H1 (cell line): ENCODE measurements around the gene SLC12A6. TPM values are rescaled to one million over a fixed set of nuclear protein-coding genes. Genes with fewer than 3 reads are reported as not detected.

ENCODE experiments used
- CTCF ChIA-PET: fragments of 300-600 bp; sonication (Branson Sonifier 250); formaldehyde crosslinking; loops from one replicate; lab custom pipeline; 2021; ENCODE audit not compliant: partially characterized antibody; lab: Charles Lee
- POLR2A ChIA-PET: fragments of 300-600 bp; sonication (Branson Sonifier 250); formaldehyde crosslinking; loops from one replicate; lab custom pipeline; 2021; ENCODE audit warnings: inconsistent platforms; ENCODE audit not compliant: partially characterized antibody; lab: Charles Lee
- DNase-seq, 2 experiments: peaks; one replicate each; pipeline versions ENCODE4 v3.0.0 to v3.0.0-alpha.2; 2010 to 2022; ENCODE audit warnings: low spot score in 2 of 2, low read depth in 1 of 2, mixed read lengths in 1 of 2
- FAIRE-seq: peaks from 2 replicates; lab custom pipeline; 2011; peaks lifted over from hg19 to GRCh38; lab: Jason Lieb, UNC
- H2AFZ ChIP-seq: 2 replicates; pipeline ENCODE4 v1.8.1; 2012; ENCODE audit warnings: low read length, inconsistent platforms
- H2AK5ac ChIP-seq: 2 replicates; pipeline ENCODE4 v1.6.1; 2013; ENCODE audit warnings: low read depth, low read length
- H2BK120ac ChIP-seq: replicated peaks from 2 replicates; pipeline ENCODE3; 2013; ENCODE audit warnings: low read depth, low read length, inconsistent platforms
- H2BK12ac ChIP-seq: 2 replicates; pipeline ENCODE4 v1.6.1; 2013; ENCODE audit warnings: low read depth, low read length
- H2BK15ac ChIP-seq: 2 replicates; pipeline ENCODE4 v1.6.1; 2013; ENCODE audit warnings: low read length
- H2BK20ac ChIP-seq: 2 replicates; pipeline ENCODE4 v1.6.1; 2013; ENCODE audit warnings: low read length
- H2BK5ac ChIP-seq: 2 replicates; pipeline ENCODE4 v1.6.1; 2013; ENCODE audit warnings: low read depth, low read length
- H3K14ac ChIP-seq: 2 replicates; pipeline ENCODE4 v1.6.1; 2013; ENCODE audit warnings: inconsistent platforms; ENCODE audit not compliant: insufficient read length
- H3K18ac ChIP-seq: 2 replicates; pipeline ENCODE4 v1.6.1; 2013; ENCODE audit warnings: low read length; ENCODE audit errors: extremely low read depth
- H3K23ac ChIP-seq: 2 replicates; pipeline ENCODE4 v1.6.1; 2013; ENCODE audit warnings: inconsistent platforms; ENCODE audit not compliant: insufficient read length
- H3K23me2 ChIP-seq: 2 replicates; pipeline ENCODE4 v1.6.1; 2013; ENCODE audit warnings: low read depth, low read length
- H3K27ac ChIP-seq: 2 replicates; pipeline ENCODE4 v1.6.1; 2011; ENCODE audit warnings: low read depth, low read length, inconsistent platforms
- H3K27me3 ChIP-seq, 4 experiments: replicated peaks in 1 of 4; 1 replicate in 1 of 4; 2 replicates in 3 of 4; pipeline versions ENCODE4 v1.6.1 to v1.8.1; 2011 to 2013; ENCODE audit warnings: low read length in 3 of 4, mild to moderate bottlenecking in 3 of 4, inconsistent platforms in 2 of 4, mixed read lengths in 2 of 4, moderate library complexity in 1 of 4; ENCODE audit not compliant: control insufficient read depth in 3 of 4, insufficient read depth in 3 of 4; ENCODE audit errors: extremely low read depth in 1 of 4
- H3K36me3 ChIP-seq, 4 experiments: 2 replicates each; pipeline versions ENCODE4 v1.6.1 to v1.8.1; 2011 to 2013; ENCODE audit warnings: mild to moderate bottlenecking in 4 of 4, low read length in 3 of 4, moderate library complexity in 2 of 4, control low read depth in 1 of 4, inconsistent platforms in 1 of 4; ENCODE audit not compliant: insufficient read depth in 4 of 4, control insufficient read depth in 2 of 4
- H3K4ac ChIP-seq: replicated peaks from 2 replicates; pipeline ENCODE3; 2013; ENCODE audit warnings: low read length, low read depth, mixed read lengths, inconsistent platforms; ENCODE audit not compliant: insufficient read length
- H3K4me1 ChIP-seq, 4 experiments: replicated peaks in 1 of 4; 1 replicate in 1 of 4; 2 replicates in 3 of 4; pipeline versions ENCODE4 v1.6.1 to v1.8.1; 2011 to 2013; ENCODE audit warnings: low read length in 3 of 4, inconsistent platforms in 2 of 4, mixed read lengths in 1 of 4; ENCODE audit not compliant: insufficient read depth in 4 of 4, control insufficient read depth in 3 of 4
- H3K4me2 ChIP-seq, 2 experiments: 2 replicates each; pipeline versions ENCODE4 v1.6.1 to v1.8.1; 2011 to 2013; ENCODE audit warnings: low read depth in 2 of 2, low read length in 2 of 2, control low read depth in 1 of 2, inconsistent platforms in 1 of 2, mild to moderate bottlenecking in 1 of 2; ENCODE audit not compliant: insufficient read depth in 1 of 2
- H3K4me3 ChIP-seq, 4 experiments: fragments of 200-600, 300-600 bp in 1 of 4; sonication (generic), shearing (Covaris generic), sonication (Bioruptor Twin) in 1 of 4; 2 replicates each; pipeline versions ENCODE4 v1.5.1 to v1.8.1; 2011 to 2016; ENCODE audit warnings: low read length in 4 of 4, low read depth in 3 of 4, control low read depth in 2 of 4, inconsistent platforms in 2 of 4, mild to moderate bottlenecking in 2 of 4, mixed read lengths in 1 of 4, moderate library complexity in 1 of 4; ENCODE audit not compliant: insufficient read depth in 2 of 4; ENCODE audit errors: extremely low read depth in 1 of 4
- H3K56ac ChIP-seq: replicated peaks from 2 replicates; pipeline ENCODE3; 2013; ENCODE audit warnings: low read depth, mild to moderate bottlenecking, mixed read lengths, low read length, inconsistent platforms; ENCODE audit not compliant: insufficient read length
- H3K79me1 ChIP-seq: 2 replicates; pipeline ENCODE4 v1.6.1; 2013; ENCODE audit warnings: low read depth, low read length, control low read depth
- H3K79me2 ChIP-seq, 2 experiments: 2 replicates each; pipeline versions ENCODE4 v1.6.1 to v1.8.1; 2012 to 2013; ENCODE audit warnings: low read length in 2 of 2, mild to moderate bottlenecking in 2 of 2, inconsistent platforms in 1 of 2; ENCODE audit not compliant: insufficient read depth in 2 of 2, control insufficient read depth in 1 of 2
- H3K9ac ChIP-seq, 4 experiments: replicated peaks in 1 of 4; 1 replicate in 1 of 4; 2 replicates in 3 of 4; pipeline versions ENCODE4 v1.6.1 to v1.8.1; 2011 to 2013; ENCODE audit warnings: low read depth in 3 of 4, low read length in 3 of 4, control low read depth in 2 of 4, mild to moderate bottlenecking in 2 of 4, moderate library complexity in 2 of 4, inconsistent platforms in 1 of 4; ENCODE audit errors: extremely low read depth in 1 of 4
- H3K9me3 ChIP-seq, 2 experiments: 2 replicates each; pipeline versions ENCODE4 v1.6.1 to v1.8.1; 2012 to 2013; ENCODE audit warnings: mild to moderate bottlenecking in 2 of 2, moderate library complexity in 2 of 2, control low read depth in 1 of 2, inconsistent platforms in 1 of 2, low read depth in 1 of 2, low read length in 1 of 2, mixed read lengths in 1 of 2; ENCODE audit not compliant: insufficient read depth in 2 of 2
- H4K20me1 ChIP-seq, 2 experiments: replicated peaks in 1 of 2; 2 replicates each; pipeline versions ENCODE3 to v1.8.1; 2011 to 2013; ENCODE audit warnings: inconsistent platforms in 2 of 2, low read length in 2 of 2, mild to moderate bottlenecking in 1 of 2; ENCODE audit not compliant: insufficient read depth in 2 of 2, control insufficient read depth in 1 of 2
- H4K5ac ChIP-seq: 2 replicates; pipeline ENCODE4 v1.6.1; 2013; ENCODE audit warnings: low read length, low read depth, mixed read lengths, inconsistent platforms; ENCODE audit not compliant: insufficient read length
- H4K8ac ChIP-seq: 2 replicates; pipeline ENCODE4 v1.8.0; 2013; ENCODE audit warnings: mild to moderate bottlenecking, moderate library complexity, low read length, inconsistent platforms; ENCODE audit not compliant: insufficient read depth; ENCODE audit errors: extremely low read depth
- H4K91ac ChIP-seq: replicated peaks from 2 replicates; pipeline ENCODE3; 2013; ENCODE audit warnings: low read length, mixed read lengths, inconsistent platforms; ENCODE audit not compliant: insufficient read length
- BACH1 ChIP-seq: IDR thresholded peaks from 2 replicates; pipeline ENCODE4 v1.6.1; 2012; ENCODE audit warnings: low read length, improper control_type of control experiment
- EGR1 ChIP-seq: IDR thresholded peaks from 2 replicates; pipeline ENCODE4 v1.6.1; 2011; ENCODE audit warnings: low read depth, low read length, borderline replicate concordance
- GTF2F1 ChIP-seq: IDR thresholded peaks from 2 replicates; pipeline ENCODE4 v1.6.1; 2012; ENCODE audit warnings: low read depth, low read length, improper control_type of control experiment, borderline replicate concordance
- POLR2A ChIP-seq, 2 experiments: IDR thresholded peaks; 1 replicate in 1 of 2; 2 replicates in 1 of 2; pipeline ENCODE4 v1.6.1; 2011; ENCODE audit warnings: low read depth in 2 of 2, low read length in 2 of 2, mild to moderate bottlenecking in 2 of 2; ENCODE audit errors: control extremely low read depth in 1 of 2
- POU5F1 ChIP-seq: IDR thresholded peaks from 2 replicates; pipeline ENCODE4 v1.6.1; 2011; ENCODE audit warnings: low read depth, mild to moderate bottlenecking, low read length, moderate library complexity
- RXRA ChIP-seq: IDR thresholded peaks from 2 replicates; pipeline ENCODE4 v1.6.1; 2011; ENCODE audit warnings: low read depth, mild to moderate bottlenecking, low read length, moderate library complexity; ENCODE audit not compliant: insufficient read depth
- SP4 ChIP-seq: IDR thresholded peaks from 2 replicates; pipeline ENCODE4 v1.6.1; 2012; ENCODE audit warnings: low read length, inconsistent platforms
- SRF ChIP-seq: IDR thresholded peaks from 2 replicates; pipeline ENCODE4 v1.6.1; 2011; ENCODE audit warnings: mild to moderate bottlenecking, low read depth, low read length, moderate library complexity
- USF2 ChIP-seq: IDR thresholded peaks from 2 replicates; pipeline ENCODE4 v1.6.1; 2011; ENCODE audit warnings: low read length, improper control_type of control experiment
- WGBS, 2 experiments: shearing (Covaris generic) in 1 of 2; methylation state at CpG; one replicate each; pipeline versions ENCODE4 v1.1.6 to v1.1.7; 2013 to 2015; ENCODE audit warnings: low lambda C conversion rate in 2 of 2, mixed read lengths in 2 of 2, inconsistent platforms in 1 of 2, low coverage in 1 of 2, missing lambda C conversion rate in 1 of 2; ENCODE audit not compliant: insufficient replicate concordance in 2 of 2, insufficient coverage in 1 of 2, insufficient read length in 1 of 2; ENCODE audit errors: extremely low coverage in 1 of 2, missing lambda C conversion rate in 1 of 2; 5-methylcytosine and 5-hydroxymethylcytosine counted together
- polyA plus RNA-seq, 7 experiments: library from polyadenylated mRNA; depleted of rRNA in 3 of 7; stranded (reverse) in 5 of 7; unstranded in 2 of 7; fragments of >200 nt in 5 of 7; fragments of 200-250 nt in 2 of 7; gene quantifications; 1 replicate in 5 of 7; 2 replicates in 1 of 7; 4 replicates in 1 of 7; pipeline versions ENCODE4 v1.2.1 to v1.2.3, GENCODE V29; 2011 to 2013; ENCODE audit warnings: missing spikeins in 2 of 7, mixed read lengths in 2 of 7
- total RNA-seq: library from RNA; stranded (reverse); fragmentation: NEBNext Ultra II Directional; extraction: Animal tissue kit (Norgen Biotek cat#: 25700); gene quantifications from 2 replicates; pipeline ENCODE4 v1.2.1, GENCODE V29; 2021
- TF ChIP-seq, protein P1 (sequence below): IDR thresholded peaks from 2 replicates; pipeline ENCODE4 v1.6.1; 2012; ENCODE audit warnings: inconsistent platforms

Gene SLC12A6
- total and polyA plus RNA-seq, 2 of the 8 experiments (the other 6 are each of a cell fraction or from before 2014, with no cell fraction given): 9.2 to 11.1 TPM

DNA sequence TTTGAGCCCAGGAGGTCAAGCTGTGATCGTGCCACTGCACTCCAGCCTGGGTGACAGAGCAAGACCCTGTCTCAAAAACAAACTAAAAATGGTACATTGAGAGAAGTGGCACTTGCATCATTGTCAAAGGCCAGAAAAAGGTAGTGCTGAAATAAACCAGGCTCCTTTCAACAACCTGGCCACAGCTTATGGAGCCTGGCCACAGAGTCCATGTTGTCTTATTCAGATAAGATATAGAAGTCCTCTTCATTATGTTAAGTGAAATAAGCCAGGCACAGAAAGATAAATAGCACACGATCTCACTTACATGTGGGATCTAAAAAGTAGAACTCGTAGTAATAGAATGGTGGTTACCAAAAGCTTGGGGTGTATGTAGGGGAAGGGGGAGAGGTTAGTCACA, 78.0 kb downstream of the SLC12A6 start:
- H3K27me3 ChIP-seq: no peaks in the 10 kb centered on the region
- 88% methylated on average over 3 of the region's 3 CpGs; no CpG with 5 or more reads in 1 of the 2 experiments for WGBS, 2 experiments
- no peak overlapping the region for H3K9ac ChIP-seq

More for the DNA sequence above, 78.0 kb downstream of the SLC12A6 start:
- Histone ChIP-seq H3K79me2 (no peaks in the 10 kb centered on the region), H3K23me2 (no peaks in the 10 kb centered on the region), H3K4me2 (no peak overlapping the region), H3K27ac (no peak overlapping the region), H4K91ac (no peak overlapping the region), H2AK5ac (no peak overlapping the region), H3K4me3 (no peak overlapping the region), H4K20me1 (peaks cover 0 to 1% of the 10 kb centered on the region in 2 experiments), H3K36me3 (no peaks in the 10 kb centered on the region; a peak in 1 of 8 replicates), H3K4ac (no peak overlapping the region)
- DNase-seq (no peak), FAIRE-seq (no peak)
- POLR2A ChIA-PET: no interaction called here
- TF ChIP-seq BACH1 (no peak), EGR1 (no peak), GTF2F1 (no peak), RXRA (no peak), POLR2A (IDR thresholded peaks at IDR 0.05; ENCODE audit: control extremely low read depth in 1 of 2, low read depth in 2 of 2, low read length in 2 of 2) (no peak), SP4 (no peak), SRF (no peak), USF2 (no peak), POU5F1 (no peak)
- TF ChIP-seq, protein P1, sequence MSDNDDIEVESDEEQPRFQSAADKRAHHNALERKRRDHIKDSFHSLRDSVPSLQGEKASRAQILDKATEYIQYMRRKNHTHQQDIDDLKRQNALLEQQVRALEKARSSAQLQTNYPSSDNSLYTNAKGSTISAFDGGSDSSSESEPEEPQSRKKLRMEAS: no peak
- TF ChIP-seq, all 59 proteins: peak for 0
- no peak overlapping the region for H2BK120ac ChIP-seq
- H3K23ac ChIP-seq: no peak overlapping the region
- H2AFZ ChIP-seq: no peak overlapping the region
- no peak overlapping the region for H2BK5ac ChIP-seq
- H2BK20ac ChIP-seq: no peak overlapping the region
- no peak overlapping the region for H3K14ac ChIP-seq
- H3K18ac ChIP-seq: no peak overlapping the region
- H2BK12ac ChIP-seq: no peak overlapping the region
- H2BK15ac ChIP-seq: no peak overlapping the region
- no peak overlapping the region for H4K8ac ChIP-seq
- no peaks in the 10 kb centered on the region for H3K9me3 ChIP-seq
- H3K56ac ChIP-seq: no peak overlapping the region
- no peak overlapping the region for H4K5ac ChIP-seq
- H3K79me1 ChIP-seq: no peaks in the 10 kb centered on the region
- no peaks in the 10 kb centered on the region for H3K4me1 ChIP-seq
- CTCF ChIA-PET: interaction anchor here (1.0 to 6.4 kb wide), 3 partner anchors 18 to 199 kb away, joined by 3 to 41 read pairs (median 9); no protein-coding TSS in a partner anchor
